ENCODE results near the gene BCO1. TPM values are rescaled to one million over a fixed set of nuclear protein-coding genes. Genes with fewer than 3 reads are reported as not detected.
"Not testable (repeated sequence)": the region's sequence is repeated elsewhere in the genome, so short reads cannot be mapped to it uniquely, and the experiment has no call there.

Gene BCO1
- total RNA-seq, 4 donors from 2014 or later, result 0.12 to 0.27 TPM; not detected in 2

GRCh38 chr16:81221731-81222130, 16.8 kb upstream of the BCO1 start:
- no peaks in the 10 kb centered on the region for H3K36me3 ChIP-seq
- peaks cover 0 to 5% (median 0%) of the 10 kb centered on the region in 3 donors for H3K4me1 ChIP-seq
- WGBS, 2 donors (ENCODE audit: low coverage in 1 of 2), result 73 to 93% methylated on average over 6 of the region's 6 CpGs
- H3K9me3 ChIP-seq, result no peaks in the 10 kb centered on the region
- no peak for ATAC-seq
- no peak overlapping the region for H3K27ac ChIP-seq
- no peak for TF ChIP-seq POLR2A (IDR thresholded peaks at IDR 0.05)
- no peak overlapping the region for H3K4me3 ChIP-seq
- no peaks in the 10 kb centered on the region for H3K27me3 ChIP-seq

GRCh38 chr16:81224824-81225223, 13.7 kb upstream of the BCO1 start:
- Histone ChIP-seq H3K4me1 (peaks cover 0 to 5% (median 0%) of the 10 kb centered on the region in 3 donors), H3K4me3 (no peak overlapping the region), H3K27me3 (peaks cover 6% of the 10 kb centered on the region), H3K9me3 (no peaks in the 10 kb centered on the region), H3K36me3 (no peaks in the 10 kb centered on the region), H3K27ac (no peak overlapping the region)
- ATAC-seq, result no peak
- TF ChIP-seq EP300 (IDR thresholded peaks at IDR 0.05) (no peak), CTCF (IDR thresholded peaks at IDR 0.05) (no peak), POLR2AphosphoS5 (IDR thresholded peaks at IDR 0.05) (no peak), POLR2A (IDR thresholded peaks at IDR 0.05) (no peak)
- WGBS, 2 donors (ENCODE audit: low coverage in 1 of 2), result no CpG with 5 or more reads among the region's 1 CpG

- whole genome bisulfite sequencing, 2 donors (ENCODE audit: low coverage in 1 of 2), result 82% methylated on average over 5 of the region's 5 CpGs; no CpG with 5 or more reads in 1 of the 2 donors
- not testable (repeated sequence) for H3K4me3 ChIP-seq, H3K4me1 ChIP-seq, H3K27me3 ChIP-seq, H3K9me3 ChIP-seq, ATAC-seq, H3K36me3 ChIP-seq, H3K27ac ChIP-seq
These were observed 12.8 kb upstream of the BCO1 start for GRCh38 chr16:81225697-81226096.

GRCh38 chr16:81227785-81228184, 10.7 kb upstream of the BCO1 start:
- TF ChIP-seq CTCF (IDR thresholded peaks at IDR 0.05) (no peak), POLR2AphosphoS5 (IDR thresholded peaks at IDR 0.05) (no peak), EP300 (IDR thresholded peaks at IDR 0.05) (no peak), POLR2A (IDR thresholded peaks at IDR 0.05) (no peak)
- Histone ChIP-seq H3K4me3 (no peak overlapping the region), H3K36me3 (no peaks in the 10 kb centered on the region), H3K27ac (no peak overlapping the region), H3K9me3 (no peaks in the 10 kb centered on the region), H3K4me1 (peaks cover 0 to 5% (median 0%) of the 10 kb centered on the region in 3 donors), H3K27me3 (peaks cover 6% of the 10 kb centered on the region)
- WGBS, 2 donors (ENCODE audit: low coverage in 1 of 2), result 93% methylated on average over 2 of the region's 2 CpGs; no CpG with 5 or more reads in 1 of the 2 donors
- no peak for ATAC-seq

- peaks cover 6% of the 10 kb centered on the region for H3K27me3 ChIP-seq
- 58 to 74% methylated on average over 7 of the region's 7 CpGs for WGBS, 2 donors (ENCODE audit: low coverage in 1 of 2)
- no peak for ATAC-seq
These were observed 8.7 kb upstream of the BCO1 start for GRCh38 chr16:81229811-81230210.

More at GRCh38 chr16:81229811-81230210, 8.7 kb upstream of the BCO1 start:
- no peak overlapping the region for H3K4me3 ChIP-seq
- TF ChIP-seq POLR2AphosphoS5 (IDR thresholded peaks at IDR 0.05), result no peak
- TF ChIP-seq POLR2A (IDR thresholded peaks at IDR 0.05), result no peak
- no peak for TF ChIP-seq EP300 (IDR thresholded peaks at IDR 0.05)
- no peak for TF ChIP-seq CTCF (IDR thresholded peaks at IDR 0.05)
- H3K27ac ChIP-seq, result no peak overlapping the region
- no peaks in the 10 kb centered on the region for H3K36me3 ChIP-seq
- H3K9me3 ChIP-seq, result no peaks in the 10 kb centered on the region
- no peaks in the 10 kb centered on the region for H3K4me1 ChIP-seq

Measured in gastroesophageal sphincter (tissue), 4 donors.